Measurements from ENCODE around the gene SIRPA.

Gene SIRPA

DNA sequence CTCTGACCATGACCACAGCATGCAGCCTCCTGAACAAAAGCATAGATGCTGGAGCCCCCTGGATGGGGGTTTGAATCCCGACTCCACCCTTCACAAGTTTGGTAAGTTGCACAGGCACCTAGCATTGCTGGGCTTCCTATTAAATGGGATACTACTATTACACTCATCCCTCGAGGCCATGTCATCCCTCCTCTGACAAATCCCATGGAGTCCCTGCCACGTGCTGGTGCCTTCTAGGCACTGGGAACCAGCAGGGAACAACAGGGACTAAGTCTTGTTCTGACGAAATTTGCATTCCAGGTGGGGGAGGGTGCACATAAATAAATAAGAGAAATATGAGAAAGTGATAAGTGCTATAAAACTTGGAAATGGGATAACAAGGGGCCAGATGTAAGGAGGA, 15.3 kb upstream of the SIRPA start:
- H3K27me3 ChIP-seq (ENCODE audit: insufficient read depth, poor library complexity, severe bottlenecking), result no peaks in the 10 kb centered on the region
- no peak for DNase-seq (ENCODE audit: low read depth in 1 of 2, low spot score in 1 of 2)
- H3K4me3 ChIP-seq (replicated peaks; ENCODE audit: insufficient read depth, low read length), result no peak overlapping the region
- H3K27ac ChIP-seq (replicated peaks), result no peak overlapping the region
- TF ChIP-seq POLR2AphosphoS5 (IDR thresholded peaks at IDR 0.05; ENCODE audit: low read depth) (no peak), GABPA (IDR thresholded peaks at IDR 0.05; ENCODE audit: low read depth) (no peak), SPI1 (IDR thresholded peaks at IDR 0.05; ENCODE audit: borderline replicate concordance, low read depth) (no peak)
- TF ChIP-seq, protein P1, sequence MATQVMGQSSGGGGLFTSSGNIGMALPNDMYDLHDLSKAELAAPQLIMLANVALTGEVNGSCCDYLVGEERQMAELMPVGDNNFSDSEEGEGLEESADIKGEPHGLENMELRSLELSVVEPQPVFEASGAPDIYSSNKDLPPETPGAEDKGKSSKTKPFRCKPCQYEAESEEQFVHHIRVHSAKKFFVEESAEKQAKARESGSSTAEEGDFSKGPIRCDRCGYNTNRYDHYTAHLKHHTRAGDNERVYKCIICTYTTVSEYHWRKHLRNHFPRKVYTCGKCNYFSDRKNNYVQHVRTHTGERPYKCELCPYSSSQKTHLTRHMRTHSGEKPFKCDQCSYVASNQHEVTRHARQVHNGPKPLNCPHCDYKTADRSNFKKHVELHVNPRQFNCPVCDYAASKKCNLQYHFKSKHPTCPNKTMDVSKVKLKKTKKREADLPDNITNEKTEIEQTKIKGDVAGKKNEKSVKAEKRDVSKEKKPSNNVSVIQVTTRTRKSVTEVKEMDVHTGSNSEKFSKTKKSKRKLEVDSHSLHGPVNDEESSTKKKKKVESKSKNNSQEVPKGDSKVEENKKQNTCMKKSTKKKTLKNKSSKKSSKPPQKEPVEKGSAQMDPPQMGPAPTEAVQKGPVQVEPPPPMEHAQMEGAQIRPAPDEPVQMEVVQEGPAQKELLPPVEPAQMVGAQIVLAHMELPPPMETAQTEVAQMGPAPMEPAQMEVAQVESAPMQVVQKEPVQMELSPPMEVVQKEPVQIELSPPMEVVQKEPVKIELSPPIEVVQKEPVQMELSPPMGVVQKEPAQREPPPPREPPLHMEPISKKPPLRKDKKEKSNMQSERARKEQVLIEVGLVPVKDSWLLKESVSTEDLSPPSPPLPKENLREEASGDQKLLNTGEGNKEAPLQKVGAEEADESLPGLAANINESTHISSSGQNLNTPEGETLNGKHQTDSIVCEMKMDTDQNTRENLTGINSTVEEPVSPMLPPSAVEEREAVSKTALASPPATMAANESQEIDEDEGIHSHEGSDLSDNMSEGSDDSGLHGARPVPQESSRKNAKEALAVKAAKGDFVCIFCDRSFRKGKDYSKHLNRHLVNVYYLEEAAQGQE (IDR thresholded peaks at IDR 0.05; ENCODE audit: insufficient replicate concordance, low read depth), result no peak
- TF ChIP-seq, protein P2, sequence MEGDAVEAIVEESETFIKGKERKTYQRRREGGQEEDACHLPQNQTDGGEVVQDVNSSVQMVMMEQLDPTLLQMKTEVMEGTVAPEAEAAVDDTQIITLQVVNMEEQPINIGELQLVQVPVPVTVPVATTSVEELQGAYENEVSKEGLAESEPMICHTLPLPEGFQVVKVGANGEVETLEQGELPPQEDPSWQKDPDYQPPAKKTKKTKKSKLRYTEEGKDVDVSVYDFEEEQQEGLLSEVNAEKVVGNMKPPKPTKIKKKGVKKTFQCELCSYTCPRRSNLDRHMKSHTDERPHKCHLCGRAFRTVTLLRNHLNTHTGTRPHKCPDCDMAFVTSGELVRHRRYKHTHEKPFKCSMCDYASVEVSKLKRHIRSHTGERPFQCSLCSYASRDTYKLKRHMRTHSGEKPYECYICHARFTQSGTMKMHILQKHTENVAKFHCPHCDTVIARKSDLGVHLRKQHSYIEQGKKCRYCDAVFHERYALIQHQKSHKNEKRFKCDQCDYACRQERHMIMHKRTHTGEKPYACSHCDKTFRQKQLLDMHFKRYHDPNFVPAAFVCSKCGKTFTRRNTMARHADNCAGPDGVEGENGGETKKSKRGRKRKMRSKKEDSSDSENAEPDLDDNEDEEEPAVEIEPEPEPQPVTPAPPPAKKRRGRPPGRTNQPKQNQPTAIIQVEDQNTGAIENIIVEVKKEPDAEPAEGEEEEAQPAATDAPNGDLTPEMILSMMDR (IDR thresholded peaks at IDR 0.05; ENCODE audit: insufficient read depth, low read length), result no peak

DNA sequence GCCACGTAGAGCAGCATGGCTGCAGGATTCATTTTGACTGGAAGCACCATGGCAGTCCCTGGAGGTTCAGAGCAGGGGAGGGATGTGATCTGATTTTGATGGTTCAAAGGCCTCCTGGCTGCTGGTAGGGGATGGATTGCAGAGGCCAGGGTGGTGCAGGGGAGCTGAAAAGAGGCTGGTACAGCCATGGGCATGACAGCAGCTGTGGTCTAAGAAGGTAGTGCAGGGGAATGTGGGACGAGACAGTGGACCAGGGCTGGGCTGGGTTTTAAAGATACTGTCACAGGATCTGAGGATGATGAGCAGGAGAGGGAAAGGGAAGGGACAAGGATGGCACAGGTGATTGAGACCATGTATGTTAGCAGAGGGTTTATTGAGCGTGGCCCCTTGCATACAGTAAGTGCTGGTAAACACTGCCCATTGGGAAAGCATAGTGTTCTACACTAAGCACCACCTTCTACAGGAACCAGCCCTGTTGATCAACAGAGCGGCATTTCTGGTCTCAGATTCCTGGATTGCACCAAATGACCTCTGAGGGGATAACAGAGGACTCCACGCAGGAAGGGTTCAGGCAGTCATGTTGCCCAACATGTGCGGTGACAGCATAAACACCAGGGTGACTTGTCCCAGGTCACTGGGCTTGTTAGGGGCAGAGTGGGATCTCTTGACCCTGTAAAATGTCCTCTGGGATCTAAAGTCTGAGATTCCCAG, 14.5 kb upstream of the SIRPA start:
- no peak overlapping the region for H3K27ac ChIP-seq (replicated peaks)
- H3K27me3 ChIP-seq (ENCODE audit: insufficient read depth, poor library complexity, severe bottlenecking), result no peaks in the 10 kb centered on the region
- no peak overlapping the region for H3K4me3 ChIP-seq (replicated peaks; ENCODE audit: insufficient read depth, low read length)
- no peak for DNase-seq (ENCODE audit: low read depth in 1 of 2, low spot score in 1 of 2)
- TF ChIP-seq SPI1 (IDR thresholded peaks at IDR 0.05; ENCODE audit: borderline replicate concordance, low read depth) (no peak), GABPA (IDR thresholded peaks at IDR 0.05; ENCODE audit: low read depth) (no peak), POLR2AphosphoS5 (IDR thresholded peaks at IDR 0.05; ENCODE audit: low read depth) (no peak)
- TF ChIP-seq, protein P1 (IDR thresholded peaks at IDR 0.05; ENCODE audit: insufficient replicate concordance, low read depth), result no peak
- TF ChIP-seq, protein P2 (IDR thresholded peaks at IDR 0.05; ENCODE audit: insufficient read depth, low read length), result no peak

DNA sequence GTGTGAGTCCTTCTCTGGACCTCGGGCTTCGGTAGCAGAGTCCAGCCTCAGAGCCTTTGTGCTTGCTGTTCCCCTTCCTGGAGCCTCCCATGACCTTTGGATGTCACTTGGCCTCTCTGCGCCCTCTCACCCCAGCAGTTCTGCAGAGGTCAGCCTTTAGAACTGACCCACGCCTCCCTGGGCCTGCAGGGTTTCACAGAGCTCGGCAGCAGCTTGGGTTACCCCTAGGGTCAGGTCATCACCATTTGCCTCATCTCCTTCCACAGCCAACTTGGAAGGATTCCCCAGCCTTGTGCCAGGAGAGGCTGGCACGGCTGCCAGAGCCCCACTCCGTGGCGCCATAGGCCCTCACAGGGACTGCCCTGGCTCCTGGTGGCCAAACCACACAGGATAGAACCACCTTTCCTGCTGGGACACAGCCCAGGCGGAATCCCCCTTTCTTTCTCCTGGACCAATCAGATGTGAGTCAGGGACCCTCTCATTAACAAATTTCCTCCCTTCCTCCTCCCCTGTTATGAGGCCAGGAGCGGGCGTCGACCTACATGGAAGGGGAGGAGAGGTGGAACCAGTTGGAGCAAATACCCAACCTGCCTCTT, 13.9 kb upstream of the SIRPA start:
- TF ChIP-seq, protein P2 (IDR thresholded peaks at IDR 0.05; ENCODE audit: insufficient read depth, low read length), result no peak
- TF ChIP-seq POLR2AphosphoS5 (IDR thresholded peaks at IDR 0.05; ENCODE audit: low read depth) (no peak), SPI1 (IDR thresholded peaks at IDR 0.05; ENCODE audit: borderline replicate concordance, low read depth) (no peak)
- TF ChIP-seq, protein P1 (IDR thresholded peaks at IDR 0.05; ENCODE audit: insufficient replicate concordance, low read depth), result no peak
- Histone ChIP-seq H3K27me3 (ENCODE audit: insufficient read depth, poor library complexity, severe bottlenecking) (no peaks in the 10 kb centered on the region), H3K27ac (replicated peaks) (no peak overlapping the region), H3K4me3 (replicated peaks; ENCODE audit: insufficient read depth, low read length) (no peak overlapping the region)
- no peak for DNase-seq (ENCODE audit: low read depth in 1 of 2, low spot score in 1 of 2)

Data from HL-60 (cell line).